ENCODE data around the gene ALDH2.

Gene ALDH2

DNA sequence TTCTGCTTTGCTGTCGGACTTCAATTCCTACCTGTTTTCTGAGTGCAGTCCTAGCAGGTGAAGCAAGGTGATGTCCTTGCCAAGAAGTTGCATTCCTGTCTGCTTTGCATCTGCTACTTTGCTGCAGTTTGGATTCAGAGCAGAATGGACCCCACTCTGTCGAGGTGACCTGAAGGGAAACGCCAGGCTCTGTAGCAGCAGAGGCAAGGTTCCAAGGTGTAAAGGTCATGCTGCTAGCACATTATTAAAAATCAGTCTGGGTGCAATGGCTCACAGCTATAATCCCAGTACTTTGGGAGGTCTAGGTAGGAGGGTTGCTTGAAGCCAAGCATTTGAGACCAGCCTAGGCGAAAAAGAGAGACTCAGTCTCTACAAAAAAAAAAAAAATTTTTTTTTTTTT, 17.3 kb upstream of the ALDH2 start:
- no peak overlapping the region for H3K4me3 ChIP-seq (ENCODE audit: low read depth, low read length)
- TF ChIP-seq, protein P1, sequence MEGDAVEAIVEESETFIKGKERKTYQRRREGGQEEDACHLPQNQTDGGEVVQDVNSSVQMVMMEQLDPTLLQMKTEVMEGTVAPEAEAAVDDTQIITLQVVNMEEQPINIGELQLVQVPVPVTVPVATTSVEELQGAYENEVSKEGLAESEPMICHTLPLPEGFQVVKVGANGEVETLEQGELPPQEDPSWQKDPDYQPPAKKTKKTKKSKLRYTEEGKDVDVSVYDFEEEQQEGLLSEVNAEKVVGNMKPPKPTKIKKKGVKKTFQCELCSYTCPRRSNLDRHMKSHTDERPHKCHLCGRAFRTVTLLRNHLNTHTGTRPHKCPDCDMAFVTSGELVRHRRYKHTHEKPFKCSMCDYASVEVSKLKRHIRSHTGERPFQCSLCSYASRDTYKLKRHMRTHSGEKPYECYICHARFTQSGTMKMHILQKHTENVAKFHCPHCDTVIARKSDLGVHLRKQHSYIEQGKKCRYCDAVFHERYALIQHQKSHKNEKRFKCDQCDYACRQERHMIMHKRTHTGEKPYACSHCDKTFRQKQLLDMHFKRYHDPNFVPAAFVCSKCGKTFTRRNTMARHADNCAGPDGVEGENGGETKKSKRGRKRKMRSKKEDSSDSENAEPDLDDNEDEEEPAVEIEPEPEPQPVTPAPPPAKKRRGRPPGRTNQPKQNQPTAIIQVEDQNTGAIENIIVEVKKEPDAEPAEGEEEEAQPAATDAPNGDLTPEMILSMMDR (IDR thresholded peaks at IDR 0.05; ENCODE audit: low read depth, low read length, missing control alignments), result no peak
- in situ Hi-C loops (cut with HindIII; ENCODE audit: low sequenced_read_pairs), result no loop called here
- no peak for DNase-seq (ENCODE audit: low read depth)

- H3K4me3 ChIP-seq (ENCODE audit: low read depth, low read length), result no peak overlapping the region
- no peak for DNase-seq (ENCODE audit: low read depth)
- in situ Hi-C loops (cut with HindIII; ENCODE audit: low sequenced_read_pairs), result no loop called here
- TF ChIP-seq, protein P1 (IDR thresholded peaks at IDR 0.05; ENCODE audit: low read depth, low read length, missing control alignments), result peak; percentile 77
Observed at GRCh38 chr12:111753144-111753881, 13.4 kb upstream of the ALDH2 start.

DNA sequence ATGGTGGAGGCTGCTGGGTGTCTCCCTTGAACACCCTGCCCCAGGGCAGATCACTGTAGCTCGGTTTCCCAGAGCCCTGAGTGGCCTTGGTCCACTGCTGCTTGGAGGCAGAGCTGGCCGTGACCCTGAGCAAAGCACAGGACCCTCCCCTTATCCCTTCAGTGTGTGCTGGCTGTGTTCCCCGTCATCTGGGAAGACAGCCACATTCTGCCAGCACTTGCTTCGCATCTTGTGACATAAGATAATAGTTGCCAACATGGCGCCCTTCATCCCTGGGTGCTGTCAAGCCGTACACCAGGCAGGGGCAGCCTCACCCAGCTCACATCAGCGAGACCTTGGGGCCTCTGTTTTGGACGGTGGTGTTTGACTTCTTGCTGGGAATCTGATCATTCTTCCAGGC, 12.1 kb upstream of the ALDH2 start:
- TF ChIP-seq, protein P1 (IDR thresholded peaks at IDR 0.05; ENCODE audit: low read depth, low read length, missing control alignments), result no peak
- in situ Hi-C loops (cut with HindIII; ENCODE audit: low sequenced_read_pairs), result no loop called here
- H3K4me3 ChIP-seq (ENCODE audit: low read depth, low read length), result no peak overlapping the region
- DNase-seq (ENCODE audit: low read depth), result no peak

- in situ Hi-C loops (cut with HindIII; ENCODE audit: low sequenced_read_pairs), result no loop called here
- TF ChIP-seq, protein P1 (IDR thresholded peaks at IDR 0.05; ENCODE audit: low read depth, low read length, missing control alignments), result no peak
- no peak for DNase-seq (ENCODE audit: low read depth)
- H3K4me3 ChIP-seq (ENCODE audit: low read depth, low read length), result no peak overlapping the region
Observed at GRCh38 chr12:111756196-111756595, 10.5 kb upstream of the ALDH2 start.

DNA sequence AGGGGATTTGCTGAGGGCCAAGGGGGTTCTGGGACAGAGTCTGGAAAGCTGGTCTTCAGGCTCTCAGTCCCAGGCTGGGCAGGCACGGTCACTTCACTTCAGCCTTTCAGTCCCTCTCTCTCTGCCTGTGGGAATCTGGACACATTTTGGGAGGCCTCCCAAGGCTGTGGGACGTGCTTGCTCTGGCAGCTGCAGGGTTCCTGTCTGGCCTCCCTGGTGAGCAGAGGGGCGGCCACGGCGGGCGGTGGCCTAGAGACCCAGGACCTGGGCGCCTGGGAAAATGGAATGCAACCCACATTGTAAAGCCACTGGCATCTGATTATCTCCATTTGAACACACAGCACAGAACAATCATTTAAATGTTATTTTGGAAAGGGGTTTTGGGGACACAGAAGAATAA, 10.1 kb upstream of the ALDH2 start:
- TF ChIP-seq, protein P1 (IDR thresholded peaks at IDR 0.05; ENCODE audit: low read depth, low read length, missing control alignments), result no peak
- in situ Hi-C loops (cut with HindIII; ENCODE audit: low sequenced_read_pairs), result no loop called here
- DNase-seq (ENCODE audit: low read depth), result no peak
- H3K4me3 ChIP-seq (ENCODE audit: low read depth, low read length), result no peak overlapping the region

GRCh38 chr12:111757361-111758119, 9.2 kb upstream of the ALDH2 start:
- no peak overlapping the region for H3K4me3 ChIP-seq (ENCODE audit: low read depth, low read length)
- DNase-seq (ENCODE audit: low read depth), result peak; percentile 64
- TF ChIP-seq, protein P1 (IDR thresholded peaks at IDR 0.05; ENCODE audit: low read depth, low read length, missing control alignments), result no peak
- in situ Hi-C loops (cut with HindIII; ENCODE audit: low sequenced_read_pairs), result no loop called here
